22Rv1 (cell line): ENCODE measurements around the gene PALLD.

Experiments
- ZFX ChIP-seq: fragments of 450-650 bp; IDR thresholded peaks from 2 replicates; pipeline ENCODE4 v1.6.1; 2017; ENCODE audit warnings: antibody characterized with exemption, borderline replicate concordance
- TF ChIP-seq, protein P1 (sequence below): fragments of 450-650 bp; IDR thresholded peaks from 2 replicates; pipeline ENCODE4 v1.5.1; 2017; ENCODE audit warnings: mild to moderate bottlenecking

DNA sequence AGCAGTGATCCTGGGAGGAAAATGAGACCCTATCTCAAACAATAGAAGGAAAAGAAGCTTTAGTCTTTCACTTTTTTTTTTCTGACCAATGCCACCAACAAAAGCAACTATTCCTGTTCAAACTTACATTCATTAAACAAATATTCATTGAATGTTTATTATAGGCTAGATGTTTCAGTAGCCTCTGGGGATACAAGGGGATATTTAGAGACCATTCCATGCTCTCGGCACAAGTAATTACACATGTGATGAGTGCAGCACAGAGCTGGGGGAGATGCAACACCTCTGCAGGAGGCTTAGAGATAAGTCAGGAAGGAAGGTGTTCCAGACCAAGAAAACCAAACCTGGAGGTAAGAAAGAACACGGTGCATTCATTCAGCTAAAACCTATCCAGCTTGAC, 68.3 kb downstream of the PALLD start:
- TF ChIP-seq, protein P1, sequence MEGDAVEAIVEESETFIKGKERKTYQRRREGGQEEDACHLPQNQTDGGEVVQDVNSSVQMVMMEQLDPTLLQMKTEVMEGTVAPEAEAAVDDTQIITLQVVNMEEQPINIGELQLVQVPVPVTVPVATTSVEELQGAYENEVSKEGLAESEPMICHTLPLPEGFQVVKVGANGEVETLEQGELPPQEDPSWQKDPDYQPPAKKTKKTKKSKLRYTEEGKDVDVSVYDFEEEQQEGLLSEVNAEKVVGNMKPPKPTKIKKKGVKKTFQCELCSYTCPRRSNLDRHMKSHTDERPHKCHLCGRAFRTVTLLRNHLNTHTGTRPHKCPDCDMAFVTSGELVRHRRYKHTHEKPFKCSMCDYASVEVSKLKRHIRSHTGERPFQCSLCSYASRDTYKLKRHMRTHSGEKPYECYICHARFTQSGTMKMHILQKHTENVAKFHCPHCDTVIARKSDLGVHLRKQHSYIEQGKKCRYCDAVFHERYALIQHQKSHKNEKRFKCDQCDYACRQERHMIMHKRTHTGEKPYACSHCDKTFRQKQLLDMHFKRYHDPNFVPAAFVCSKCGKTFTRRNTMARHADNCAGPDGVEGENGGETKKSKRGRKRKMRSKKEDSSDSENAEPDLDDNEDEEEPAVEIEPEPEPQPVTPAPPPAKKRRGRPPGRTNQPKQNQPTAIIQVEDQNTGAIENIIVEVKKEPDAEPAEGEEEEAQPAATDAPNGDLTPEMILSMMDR: no peak
- TF ChIP-seq ZFX: no peak
